Measurements from ENCODE around the gene ETHE1.
"Not testable (repeated sequence)": the region's sequence is repeated elsewhere in the genome, so short reads cannot be mapped to it uniquely, and the experiment has no call there.

The ETHE1 gene

GRCh38 chr19:43551399-43552197 is 24.6 kb upstream of the ETHE1 start:
- no peak for DNase-seq (ENCODE audit: low read depth)

- no peak for DNase-seq (ENCODE audit: low read depth)
Observed at GRCh38 chr19:43548706-43549105, 21.7 kb upstream of the ETHE1 start.

- DNase-seq (ENCODE audit: low read depth) = not testable (repeated sequence)
Observed at GRCh38 chr19:43547926-43548325, 20.9 kb upstream of the ETHE1 start.

DNA sequence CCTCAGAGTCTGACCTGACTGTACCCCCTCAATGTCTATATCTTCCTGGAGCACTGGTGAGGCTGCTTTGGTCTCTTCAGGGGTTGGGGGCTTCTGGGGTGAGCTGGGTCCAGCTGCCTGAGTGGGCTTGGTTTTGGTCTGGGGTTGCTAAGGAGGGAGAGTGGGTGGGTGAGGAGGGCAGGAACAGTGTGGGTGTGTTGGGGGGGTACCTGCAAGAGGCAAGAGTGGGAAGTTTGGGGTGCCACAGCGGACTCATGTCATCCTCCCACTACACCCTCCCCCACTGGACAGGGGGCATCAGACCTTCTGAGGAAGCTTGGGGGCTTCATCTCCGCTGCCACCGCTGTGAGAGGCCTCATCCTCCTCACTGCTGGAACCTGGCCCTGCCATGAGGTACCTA is 19.6 kb upstream of the ETHE1 start:
- no peak for DNase-seq (ENCODE audit: low read depth)

DNA sequence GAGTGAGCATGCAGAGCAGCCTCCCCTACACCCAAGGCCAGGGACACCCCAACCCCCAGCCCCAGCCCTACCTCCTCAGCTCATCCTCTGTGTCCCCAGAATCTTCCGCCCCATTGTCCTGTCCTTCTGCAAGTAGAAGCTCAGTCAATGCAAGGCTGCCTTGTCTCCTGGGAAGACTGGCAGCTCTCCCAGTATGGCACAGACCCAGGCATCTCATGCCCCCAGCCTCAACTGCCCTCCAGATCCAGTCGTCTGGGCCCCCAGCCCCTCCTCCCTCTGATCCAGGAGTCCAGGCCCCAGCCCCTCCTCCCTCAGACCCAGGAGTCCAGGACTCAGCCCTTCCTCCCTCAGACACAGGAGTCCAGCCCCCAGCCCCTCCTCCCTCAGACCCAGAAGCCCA is 19.0 kb upstream of the ETHE1 start:
- DNase-seq (ENCODE audit: low read depth) = no peak

DNA sequence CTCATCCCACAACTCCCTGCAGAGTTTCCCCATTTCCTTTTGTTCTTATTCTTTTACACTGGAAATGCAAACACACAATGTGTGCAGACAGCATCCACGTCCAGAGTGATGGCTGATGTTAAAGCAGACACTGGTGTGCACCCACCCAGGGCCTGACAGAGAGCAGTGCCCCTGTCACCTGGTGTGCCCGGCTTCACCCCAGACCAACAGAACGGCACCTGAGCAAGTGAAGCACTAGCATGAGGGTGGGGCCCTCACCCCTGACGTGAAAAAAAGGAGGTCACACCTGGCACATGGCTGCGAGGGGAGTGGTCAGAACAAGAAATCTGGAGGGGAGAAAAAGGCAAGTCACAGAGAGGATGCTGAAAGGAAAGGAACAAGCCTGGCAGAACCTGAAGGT is 18.3 kb upstream of the ETHE1 start:
- no peak for DNase-seq (ENCODE audit: low read depth)

GRCh38 chr19:43544077-43544476 is 17.1 kb upstream of the ETHE1 start:
- no peak for DNase-seq (ENCODE audit: low read depth)

- no peak for DNase-seq (ENCODE audit: low read depth)
Observed at GRCh38 chr19:43541920-43542650, 15.1 kb upstream of the ETHE1 start.

- DNase-seq (ENCODE audit: low read depth) = no peak
Observed at GRCh38 chr19:43540381-43540780, 13.4 kb upstream of the ETHE1 start.

DNA sequence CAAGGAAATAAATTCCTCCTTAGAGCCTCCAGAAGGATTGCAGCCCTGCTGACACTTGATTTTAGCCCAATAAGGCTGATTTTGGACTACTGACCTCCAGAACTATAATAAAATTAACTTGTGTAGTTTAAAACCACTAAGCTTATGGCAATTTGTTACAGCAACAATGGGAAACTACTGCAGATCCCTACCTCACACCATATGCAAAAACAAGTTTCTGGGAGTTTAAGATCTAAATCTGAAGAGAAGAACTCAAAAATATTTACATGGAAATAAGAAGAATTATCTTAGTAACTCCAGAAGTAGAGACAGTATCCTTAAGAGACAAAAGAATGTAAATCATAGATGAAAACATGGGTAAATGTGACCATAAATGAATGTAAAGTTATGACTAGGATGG is 11.9 kb upstream of the ETHE1 start:
- DNase-seq (ENCODE audit: low read depth) = no peak

DNA sequence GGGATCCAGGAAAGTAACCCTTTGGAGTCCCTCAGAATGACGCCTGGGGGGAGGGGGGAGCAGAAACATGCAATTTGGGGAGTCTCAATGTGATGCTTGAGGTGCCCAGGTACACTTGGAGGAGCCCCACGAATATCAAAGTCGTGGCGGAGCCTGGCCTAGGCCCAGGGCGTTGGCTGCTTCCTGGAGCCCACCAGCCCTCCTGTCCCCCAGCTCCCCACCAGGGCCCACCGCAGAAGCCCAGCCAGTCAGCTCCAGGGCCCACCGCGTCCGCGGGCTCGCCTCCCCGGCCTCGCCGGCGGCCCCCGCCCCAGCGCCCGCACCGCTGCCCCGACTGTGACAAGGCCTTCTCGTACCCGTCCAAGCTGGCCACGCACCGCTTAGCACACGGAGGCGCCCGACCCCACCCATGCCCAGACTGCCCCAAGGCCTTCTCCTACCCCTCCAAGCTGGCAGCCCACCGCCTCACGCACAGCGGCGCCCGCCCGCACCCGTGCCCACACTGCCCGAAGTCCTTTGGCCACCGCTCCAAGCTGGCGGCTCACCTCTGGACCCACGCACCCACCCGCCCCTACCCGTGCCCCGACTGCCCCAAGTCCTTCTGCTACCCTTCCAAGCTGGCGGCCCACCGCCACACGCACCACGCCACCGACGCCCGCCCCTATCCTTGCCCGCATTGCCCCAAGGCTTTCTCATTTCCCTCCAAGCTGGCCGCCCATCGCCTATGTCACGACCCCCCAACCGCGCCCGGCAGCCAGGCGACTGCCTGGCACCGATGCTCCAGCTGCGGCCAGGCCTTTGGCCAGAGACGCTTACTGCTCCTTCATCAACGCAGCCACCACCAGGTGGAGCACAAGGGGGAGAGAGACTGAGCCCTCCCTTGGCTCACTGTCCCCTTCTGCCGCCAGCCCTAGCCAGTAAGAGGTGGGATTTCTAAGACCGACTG is 8.1 kb upstream of the ETHE1 start:
- DNase-seq (ENCODE audit: low read depth) = no peak

DNA sequence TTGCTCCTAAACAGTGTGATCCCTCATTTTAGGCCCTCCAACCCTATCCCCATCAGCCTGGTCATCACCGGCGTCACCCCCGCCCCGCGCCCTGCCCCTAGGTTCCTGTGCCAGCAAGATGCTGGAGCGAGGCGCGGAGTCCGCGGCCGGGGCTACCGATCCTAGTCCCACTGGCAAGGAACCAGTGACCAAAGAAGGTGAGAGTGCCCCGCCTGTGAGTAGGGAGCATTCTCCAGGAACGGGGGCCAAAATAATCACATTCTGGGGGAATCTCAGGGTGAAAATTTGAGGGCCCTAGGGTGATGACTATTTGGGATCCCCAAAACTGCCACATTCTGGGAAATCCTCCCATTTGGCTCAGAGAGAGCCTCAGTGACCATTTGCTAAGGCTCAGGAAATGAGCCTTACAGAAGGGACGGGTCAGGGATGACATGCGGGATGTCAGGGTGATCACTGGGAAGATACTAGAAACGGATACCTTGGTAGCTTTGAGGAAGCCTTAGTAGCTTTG is 7.4 kb upstream of the ETHE1 start:
- no peak for DNase-seq (ENCODE audit: low read depth)

DNA sequence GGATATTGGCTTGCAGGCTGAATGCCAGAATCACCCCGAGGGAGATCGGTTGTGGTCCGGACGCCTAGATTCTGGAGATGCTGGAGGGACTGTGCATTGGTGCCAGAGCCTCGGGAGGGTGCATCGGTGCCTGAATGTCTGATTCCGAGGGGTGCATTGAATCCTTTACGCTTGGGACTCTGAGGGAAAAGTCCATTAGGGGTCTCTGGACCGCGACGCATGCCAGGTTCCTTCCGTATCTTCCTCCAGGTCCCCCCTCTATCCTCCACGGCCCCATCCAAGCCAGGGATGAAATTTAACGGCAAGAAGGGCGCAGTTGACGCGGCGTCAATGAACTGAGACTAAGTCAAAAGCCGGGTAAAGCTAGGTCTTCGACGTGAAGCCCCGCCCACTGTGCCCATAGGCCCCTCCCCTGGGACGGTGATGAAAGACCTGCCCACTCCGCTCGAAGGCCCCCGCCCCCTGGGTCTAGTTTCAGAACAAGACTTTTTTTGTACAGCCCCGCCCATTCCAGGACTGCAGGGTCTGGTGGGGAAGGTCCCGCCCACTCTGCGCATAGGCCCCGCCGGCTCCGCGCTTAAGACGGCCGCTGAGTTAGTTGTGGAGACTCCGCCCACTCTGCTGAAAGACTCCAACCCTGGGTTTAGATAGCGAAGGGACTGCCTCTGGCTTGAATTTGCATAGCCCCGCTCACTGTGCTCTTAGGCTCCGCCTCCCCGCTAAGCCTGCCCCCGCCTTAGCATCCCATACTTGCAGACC is 6.7 kb upstream of the ETHE1 start:
- DNase-seq (ENCODE audit: low read depth) = peak; percentile 84

GRCh38 chr19:43532962-43533545 is 6.1 kb upstream of the ETHE1 start, which contains the start of gene ZNF575:
Gene ZNF575, plus strand, starts transcription at chr19:43533188. Its CDS starts 1,235 bp downstream, at chr19:43534423.
- DNase-seq (ENCODE audit: low read depth) = peak; percentile 71

GRCh38 chr19:43532571-43532961 is 5.6 kb upstream of the ETHE1 start:
- no peak for DNase-seq (ENCODE audit: low read depth)

GRCh38 chr19:43527860-43528622 is 1.0 kb upstream of the ETHE1 start:
- no peak for DNase-seq (ENCODE audit: low read depth)

GRCh38 chr19:43525836-43526771 is 897 bp downstream of the ETHE1 start:
- DNase-seq (ENCODE audit: low read depth) = no peak

DNA sequence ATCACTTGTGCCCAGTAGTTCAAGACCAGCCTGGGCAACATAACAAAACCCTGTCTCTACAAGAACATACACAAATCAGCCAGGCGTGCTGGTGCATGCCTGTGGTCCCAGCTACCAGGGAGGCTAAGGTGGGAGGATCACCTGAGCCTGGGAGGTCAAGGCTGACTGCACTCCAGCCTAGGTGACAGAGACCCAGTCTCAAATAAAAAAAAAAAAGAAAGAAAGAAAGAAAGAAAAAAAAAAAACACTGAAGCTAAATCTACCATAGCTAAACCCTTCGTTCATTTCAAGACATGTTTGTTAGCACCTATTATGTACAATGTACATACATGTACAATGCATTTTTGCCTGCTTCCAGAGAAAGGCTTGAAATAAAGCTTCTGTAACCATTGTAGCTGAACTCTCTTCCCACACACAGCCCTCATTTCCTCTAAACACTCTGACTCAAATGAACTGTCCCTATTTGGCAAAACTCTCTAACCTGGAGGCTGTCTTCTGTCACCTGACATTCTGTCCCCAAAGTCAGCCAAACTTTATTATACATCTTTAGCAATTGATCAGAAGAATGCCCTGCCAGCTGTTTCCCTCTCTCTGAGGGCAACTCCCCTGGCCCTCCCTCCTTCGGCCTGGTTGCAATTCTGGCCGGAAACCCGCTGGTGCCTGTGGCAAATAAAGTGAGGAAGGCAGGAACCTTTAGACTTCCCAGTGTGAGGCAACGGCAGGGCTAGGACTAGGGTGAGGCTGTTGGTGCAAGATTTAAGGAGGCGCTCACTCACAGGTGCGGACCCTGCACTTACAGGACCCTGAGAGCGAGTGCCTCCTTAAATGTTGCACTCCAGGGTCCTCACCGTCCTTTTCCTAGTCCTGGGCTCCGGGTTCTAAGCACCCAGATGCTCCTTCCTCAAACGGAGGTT is 1.8 kb downstream of the ETHE1 start:
- no peak for DNase-seq (ENCODE audit: low read depth)

Data from stimulated activated CD8-positive, alpha-beta memory T cell treated with anti-CD3 and anti-CD28 coated beads, Interleukin-12 subunit alpha, Interleukin-12 subunit beta, amount 100 ng/mL, for 1 hour (primary cell).